Lower leg skin (tissue), 3 donors: Measurements from ENCODE around the gene VSIR.

Experiments
- POLR2A ChIP-seq, 2 donors: fragments of 450-650 bp; IDR thresholded peaks; one replicate each; pipeline ENCODE4 v1.6.1; 2016 to 2017; ENCODE audit warnings: antibody characterized with exemption in 2 of 2, mild to moderate bottlenecking in 1 of 2, moderate library complexity in 1 of 2
- TF ChIP-seq, protein P1 (sequence below), 3 donors: fragments of 450-650 bp; IDR thresholded peaks; one replicate each; pipeline ENCODE4 v1.5.1; 2016; ENCODE audit warnings: antibody characterized with exemption in 3 of 3, mild to moderate bottlenecking in 3 of 3, moderate library complexity in 2 of 3

DNA sequence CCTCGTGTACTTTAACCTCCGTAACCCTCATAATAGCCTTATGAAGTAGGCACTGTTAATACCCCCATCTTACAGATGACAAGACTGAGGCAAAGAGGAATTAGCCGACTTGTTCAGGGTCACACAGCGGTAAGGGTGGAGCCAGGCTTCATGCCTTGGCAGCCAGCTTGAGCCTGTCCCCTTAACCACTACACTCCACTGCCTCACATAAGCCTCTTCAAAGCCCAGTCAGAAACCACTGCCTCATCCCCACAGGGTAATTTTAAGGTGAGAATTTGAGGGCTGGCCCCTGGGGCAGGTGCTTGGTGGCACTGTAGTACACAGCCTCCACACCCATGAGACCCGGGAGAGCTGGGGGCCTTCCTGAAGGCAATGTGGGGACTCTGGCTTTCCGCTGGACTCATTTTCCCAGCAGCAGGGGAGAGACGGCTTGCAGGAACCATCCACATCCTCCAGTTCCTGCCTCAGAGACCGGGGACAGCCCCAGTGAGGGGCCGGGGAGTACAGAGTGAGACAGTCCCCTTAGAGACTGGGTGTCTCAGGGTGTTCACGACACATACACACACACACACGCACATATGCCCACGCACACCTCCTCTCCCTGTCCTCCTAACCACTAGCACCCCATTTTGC, 46.1 kb downstream of the VSIR start:
- TF ChIP-seq, protein P1, sequence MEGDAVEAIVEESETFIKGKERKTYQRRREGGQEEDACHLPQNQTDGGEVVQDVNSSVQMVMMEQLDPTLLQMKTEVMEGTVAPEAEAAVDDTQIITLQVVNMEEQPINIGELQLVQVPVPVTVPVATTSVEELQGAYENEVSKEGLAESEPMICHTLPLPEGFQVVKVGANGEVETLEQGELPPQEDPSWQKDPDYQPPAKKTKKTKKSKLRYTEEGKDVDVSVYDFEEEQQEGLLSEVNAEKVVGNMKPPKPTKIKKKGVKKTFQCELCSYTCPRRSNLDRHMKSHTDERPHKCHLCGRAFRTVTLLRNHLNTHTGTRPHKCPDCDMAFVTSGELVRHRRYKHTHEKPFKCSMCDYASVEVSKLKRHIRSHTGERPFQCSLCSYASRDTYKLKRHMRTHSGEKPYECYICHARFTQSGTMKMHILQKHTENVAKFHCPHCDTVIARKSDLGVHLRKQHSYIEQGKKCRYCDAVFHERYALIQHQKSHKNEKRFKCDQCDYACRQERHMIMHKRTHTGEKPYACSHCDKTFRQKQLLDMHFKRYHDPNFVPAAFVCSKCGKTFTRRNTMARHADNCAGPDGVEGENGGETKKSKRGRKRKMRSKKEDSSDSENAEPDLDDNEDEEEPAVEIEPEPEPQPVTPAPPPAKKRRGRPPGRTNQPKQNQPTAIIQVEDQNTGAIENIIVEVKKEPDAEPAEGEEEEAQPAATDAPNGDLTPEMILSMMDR (IDR thresholded peaks at IDR 0.05), result no peak
- no peak for TF ChIP-seq POLR2A (IDR thresholded peaks at IDR 0.05)
